Measurements from ENCODE around the gene PSMB3.

Gene PSMB3

DNA sequence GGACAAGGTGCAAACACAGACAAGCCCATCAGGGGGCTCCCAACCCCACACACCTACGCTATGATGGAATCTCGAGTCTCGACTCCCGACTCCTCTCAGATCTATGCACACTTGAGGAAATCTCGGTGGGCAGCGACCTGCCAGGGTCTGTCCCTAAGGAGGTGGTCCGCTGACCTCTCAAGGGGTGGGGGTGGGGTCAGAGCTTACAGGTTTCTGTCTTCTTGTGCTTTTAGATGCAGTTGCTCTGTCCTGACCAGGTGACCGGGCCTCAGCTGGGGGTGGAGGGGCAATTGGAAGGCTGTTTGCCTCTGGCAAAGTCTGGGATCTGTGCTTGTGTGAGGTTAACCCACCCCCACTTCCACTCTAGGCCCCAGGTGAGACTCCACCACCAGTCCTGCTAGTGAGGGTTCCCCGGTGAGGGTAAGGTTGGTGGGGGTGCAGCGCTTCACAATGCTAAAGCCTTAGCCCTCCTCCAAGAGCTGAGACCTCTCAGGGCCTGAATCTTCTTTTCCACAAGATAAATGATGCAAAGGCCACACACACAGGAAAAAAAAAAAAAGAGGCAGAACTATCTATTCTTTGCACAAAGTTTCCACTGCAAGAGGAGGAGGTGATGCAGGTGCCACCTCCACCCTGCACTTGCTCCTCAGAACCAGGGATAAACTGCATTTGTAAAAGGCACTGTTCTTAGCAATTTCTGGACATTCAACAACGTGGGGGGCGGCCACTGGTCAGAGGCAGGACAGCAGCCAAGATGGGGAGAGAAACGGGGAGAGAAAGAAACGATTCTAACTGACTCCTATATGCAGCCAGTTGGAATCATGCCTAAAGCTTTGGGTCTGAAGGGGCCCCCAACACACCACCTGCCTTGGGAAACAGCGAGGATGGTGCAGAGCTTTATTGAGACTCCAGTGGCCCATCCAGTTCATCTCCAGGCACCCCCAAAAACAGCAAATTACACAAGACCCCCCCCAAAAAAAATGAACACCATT is 18.3 kb upstream of the PSMB3 start:
- DNase-seq, result no peak

DNA sequence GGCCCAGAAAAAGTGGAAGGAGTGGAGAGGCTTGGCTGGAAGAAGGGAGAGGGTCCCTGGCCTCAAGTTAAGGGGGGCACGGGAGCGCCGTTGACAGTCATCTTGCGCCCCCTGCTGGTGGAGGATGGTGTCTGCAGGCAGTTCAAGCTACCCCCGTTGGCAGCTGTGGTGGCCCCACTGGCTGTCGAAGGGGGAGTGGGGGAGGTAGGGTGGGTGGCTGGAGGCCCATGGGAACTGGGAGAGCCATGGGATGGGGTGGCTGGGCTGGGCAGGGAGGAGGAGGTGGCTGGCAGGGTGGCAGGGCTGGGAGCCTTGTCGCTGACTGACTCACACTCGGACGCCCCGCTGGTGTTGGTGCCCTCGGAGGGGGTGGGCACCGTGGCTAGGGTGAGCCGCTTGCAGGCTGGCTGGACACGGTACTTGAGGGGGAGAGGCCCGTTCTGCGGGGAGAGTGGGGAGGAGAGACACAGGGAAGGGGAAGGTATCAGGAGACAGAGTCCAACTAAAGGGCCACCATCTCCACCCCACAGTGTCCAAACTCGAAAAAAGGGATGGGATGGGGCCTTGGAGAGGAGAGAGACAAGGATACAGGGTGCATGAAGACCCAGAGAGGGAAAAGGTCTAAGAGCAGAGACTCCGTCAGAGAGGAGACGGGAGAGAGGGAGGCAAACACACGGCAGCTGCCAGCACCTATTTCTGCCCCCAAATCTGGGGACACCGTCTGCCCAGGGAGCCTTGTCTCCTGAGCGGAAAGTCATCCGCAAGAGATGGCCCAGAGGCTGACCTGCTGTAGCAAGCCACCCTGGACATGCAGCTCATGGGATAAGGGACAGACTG is 17.2 kb upstream of the PSMB3 start:
- DNase-seq, result no peak

DNA sequence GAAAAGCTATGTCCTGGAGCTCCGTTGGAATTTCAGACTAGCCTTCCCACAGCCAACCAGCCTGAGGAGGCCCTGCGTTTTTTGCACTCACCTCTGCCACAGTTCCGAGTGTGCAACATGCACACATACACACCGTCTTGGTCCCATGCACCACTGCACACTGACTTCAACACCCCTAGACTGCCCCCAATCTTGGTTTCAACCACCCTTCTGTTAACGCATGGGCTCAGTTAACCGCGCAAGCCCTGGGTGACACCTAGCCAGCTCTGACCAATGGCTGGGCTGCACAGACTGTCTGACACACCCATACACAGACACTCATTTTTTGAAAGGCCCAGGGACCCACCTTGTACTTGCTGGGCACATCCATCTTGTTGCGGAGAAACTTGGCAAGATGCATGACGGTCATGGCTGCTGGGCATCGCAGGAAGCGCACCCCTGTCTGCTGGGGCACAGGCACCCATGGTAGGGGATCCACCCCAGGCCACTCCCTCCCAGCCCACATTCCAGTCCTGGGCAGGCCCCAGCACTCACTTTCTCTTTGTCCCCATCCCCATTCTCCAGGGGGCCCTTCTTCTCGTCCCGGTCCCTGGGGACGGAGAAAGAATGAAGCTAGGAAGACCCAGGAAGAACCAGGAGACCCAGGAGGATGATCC is 14.4 kb upstream of the PSMB3 start:
- DNase-seq, result no peak

DNA sequence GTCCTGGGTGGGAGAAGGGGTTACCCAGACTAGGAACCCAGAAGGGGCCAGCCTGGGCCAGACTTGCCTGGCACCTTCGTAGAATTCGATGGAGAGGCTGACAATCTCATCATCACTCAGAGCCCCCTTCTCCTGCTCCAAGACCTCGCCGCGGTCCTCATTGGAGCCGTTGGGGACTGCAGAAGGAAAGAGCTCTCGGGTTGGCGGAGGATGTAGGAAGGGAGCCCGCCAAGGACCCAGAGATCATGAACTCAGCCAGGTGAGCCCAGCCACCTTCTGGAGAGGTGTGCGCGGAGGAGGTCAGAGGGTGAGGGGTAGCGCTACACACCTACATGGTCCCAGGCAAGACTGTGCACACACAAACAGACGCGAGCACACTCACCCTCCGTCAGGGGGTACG is 13.9 kb upstream of the PSMB3 start:
- no peak for DNase-seq

DNA sequence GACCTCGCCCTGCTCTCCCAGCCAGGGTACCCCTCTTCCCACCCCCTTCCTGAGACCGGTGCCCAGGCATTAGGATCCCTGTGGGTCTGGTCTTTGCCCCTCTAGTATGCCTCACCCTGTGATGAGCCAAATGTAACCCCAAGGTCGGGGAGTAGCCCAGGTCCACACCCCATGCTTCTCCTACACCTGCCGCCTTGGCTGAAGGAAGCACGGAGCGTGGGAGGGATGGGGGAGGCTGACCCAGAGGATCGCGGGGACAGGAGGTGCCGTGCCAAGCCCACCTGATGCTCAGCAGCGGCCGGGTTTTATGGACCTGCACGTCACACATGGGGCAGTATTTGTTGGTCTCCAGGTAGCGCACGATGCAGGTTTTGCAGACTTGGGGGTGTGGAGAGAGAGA is 13.2 kb upstream of the PSMB3 start:
- no peak for DNase-seq

DNA sequence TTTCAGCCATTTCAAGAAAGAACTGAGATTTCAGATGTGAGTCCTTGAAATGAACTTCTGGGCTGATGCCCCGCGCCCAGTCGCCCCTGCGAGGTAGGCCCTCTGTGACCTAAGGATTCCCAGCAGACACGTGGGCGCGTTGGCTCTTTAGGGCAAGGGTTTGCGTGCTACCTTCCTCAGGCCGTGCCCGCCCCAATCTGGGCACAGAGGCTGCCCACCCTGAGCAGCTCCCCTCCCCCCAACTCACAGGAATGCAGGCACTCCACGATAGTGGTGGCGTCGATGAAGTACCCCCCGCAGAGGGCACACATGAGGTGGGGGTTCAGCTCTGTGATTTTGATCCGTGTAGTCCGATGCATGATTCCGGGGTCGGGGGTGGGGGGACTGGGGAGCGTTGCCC is 12.5 kb upstream of the PSMB3 start:
- no peak for DNase-seq

DNA sequence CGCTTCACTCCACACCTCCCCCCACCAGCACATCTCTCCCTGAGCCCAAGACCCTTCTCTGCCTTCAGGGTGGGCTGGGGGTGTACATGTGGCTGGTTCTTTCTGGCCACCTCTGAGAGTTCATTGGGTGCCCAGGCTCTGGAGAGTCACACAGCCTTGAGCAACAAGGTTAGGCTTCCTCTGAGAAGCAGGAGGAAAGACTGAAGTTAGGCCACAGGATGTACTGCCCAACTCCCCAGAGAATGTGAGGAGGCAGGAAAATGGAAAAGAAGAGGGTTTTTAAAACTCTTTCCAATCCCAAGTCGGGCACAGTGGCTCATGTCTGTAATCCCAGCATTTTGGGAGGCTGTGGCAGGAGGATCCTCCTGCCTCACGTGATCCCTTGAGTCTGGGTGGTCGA is 11.7 kb upstream of the PSMB3 start:
- DNase-seq, result no peak

DNA sequence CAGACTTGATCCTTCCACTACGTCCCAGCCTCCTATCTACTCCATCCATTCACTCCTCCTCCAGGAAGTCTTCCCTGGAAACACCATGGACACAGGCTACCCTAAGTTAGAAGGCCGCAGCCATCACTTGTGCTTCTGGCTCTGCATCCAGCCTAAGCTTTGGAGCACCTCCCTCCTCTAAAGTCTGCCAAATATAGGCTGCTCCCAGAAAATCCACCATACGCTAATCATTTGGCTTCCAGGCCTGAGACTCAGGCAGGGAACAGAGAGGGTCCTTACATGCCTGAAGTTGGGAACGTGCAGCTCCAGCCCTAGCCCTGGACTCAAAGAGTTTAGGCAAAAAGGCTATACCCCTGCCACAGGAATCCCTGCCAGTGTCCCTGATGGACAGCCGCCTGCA is 11.1 kb upstream of the PSMB3 start:
- no peak for DNase-seq

DNA sequence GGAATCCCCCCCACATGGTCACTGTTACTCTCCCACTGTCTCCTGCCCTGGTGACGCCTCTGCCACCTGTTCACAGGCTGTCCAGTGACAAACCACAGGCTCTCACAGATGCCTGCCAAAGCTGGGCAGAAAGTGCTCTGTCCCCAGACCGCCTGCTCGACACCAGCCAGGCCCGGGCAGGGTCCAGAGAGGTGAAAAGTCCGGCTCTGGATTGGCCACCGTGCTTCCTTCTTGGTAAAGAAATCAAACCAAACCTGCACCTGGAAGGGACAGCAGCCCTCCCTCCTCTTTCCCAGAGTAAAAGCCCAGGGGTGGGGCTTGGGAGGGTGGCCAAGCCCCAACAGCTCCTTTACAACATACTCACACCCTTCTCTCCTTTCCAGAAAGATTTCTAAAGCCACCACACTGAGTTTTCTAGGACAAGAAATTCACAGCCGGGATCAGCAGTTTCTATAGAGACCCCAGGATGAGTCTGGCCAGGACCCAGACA is 10.6 kb upstream of the PSMB3 start:
- no peak for DNase-seq

DNA sequence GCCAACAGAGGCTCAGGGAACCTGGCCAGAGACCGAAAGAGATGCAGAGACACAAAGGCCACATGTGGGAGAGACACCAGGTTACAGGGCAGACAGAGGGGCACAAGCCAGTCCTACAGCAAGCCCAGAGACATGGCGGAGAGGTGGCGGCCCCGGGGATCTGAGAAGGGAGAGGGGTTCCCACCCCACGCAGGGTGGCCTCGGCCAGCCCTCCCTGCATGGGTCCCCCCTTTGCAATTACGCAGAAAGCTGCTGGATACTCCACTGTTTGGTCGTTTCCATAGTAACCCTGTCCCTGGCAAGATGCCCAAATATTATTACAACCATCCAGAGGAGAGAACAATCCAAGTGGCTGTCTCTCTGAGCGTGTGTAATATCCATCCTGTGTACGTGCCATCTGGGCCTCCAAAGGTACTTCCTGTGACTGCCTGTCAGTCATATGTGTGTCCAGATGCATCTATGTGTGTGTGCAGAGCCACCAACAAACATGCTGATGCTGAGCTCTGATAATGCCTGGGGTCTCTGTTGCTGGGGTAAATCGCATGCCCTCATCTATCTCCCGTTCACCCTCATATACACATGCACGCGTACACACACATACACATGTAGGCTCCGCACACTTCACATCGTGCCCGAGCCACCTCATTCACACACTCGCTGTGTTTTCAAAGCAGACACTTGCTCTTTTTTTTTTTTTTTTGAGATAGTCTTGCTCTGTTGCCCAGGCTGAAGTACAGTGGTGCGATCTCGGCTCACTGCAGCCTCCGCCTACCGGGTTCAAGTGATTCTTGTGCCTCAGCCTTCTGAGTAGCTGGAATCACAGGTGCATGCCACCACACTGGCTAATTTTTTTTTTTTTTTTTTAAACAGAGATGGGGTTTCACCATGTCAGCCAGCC is 9.9 kb upstream of the PSMB3 start:
- peak; percentile 17 for DNase-seq

DNA sequence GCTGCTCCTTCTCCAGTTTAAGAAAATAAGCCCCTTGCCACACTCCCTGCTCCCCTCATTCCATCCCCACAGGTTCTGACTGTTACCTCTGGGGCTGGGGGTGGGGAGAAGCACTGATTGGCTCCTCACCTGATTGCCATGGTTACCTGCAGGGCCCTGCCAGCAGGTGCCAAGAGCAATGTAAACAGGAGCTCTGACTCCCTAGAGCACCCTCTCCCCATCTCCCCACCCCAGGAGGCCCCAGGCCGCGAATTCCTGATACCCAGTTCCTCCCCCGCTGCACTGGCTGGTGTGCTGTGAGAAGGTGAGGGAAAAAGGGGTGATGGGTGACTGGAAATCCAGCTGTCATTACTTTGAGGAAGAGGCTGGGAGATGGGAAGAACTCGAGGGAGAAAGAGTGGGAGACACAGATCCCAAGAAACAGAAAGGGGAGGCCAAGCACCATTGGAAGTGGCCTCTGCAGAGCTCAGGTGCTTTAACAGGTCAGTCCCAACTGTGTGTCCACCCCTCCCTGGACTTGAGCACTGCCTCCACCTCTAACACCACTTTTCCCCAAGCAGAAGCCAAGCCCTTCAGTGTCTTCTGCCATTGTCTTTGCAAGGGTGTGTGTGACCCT is 8.9 kb upstream of the PSMB3 start:
- no peak for DNase-seq

DNA sequence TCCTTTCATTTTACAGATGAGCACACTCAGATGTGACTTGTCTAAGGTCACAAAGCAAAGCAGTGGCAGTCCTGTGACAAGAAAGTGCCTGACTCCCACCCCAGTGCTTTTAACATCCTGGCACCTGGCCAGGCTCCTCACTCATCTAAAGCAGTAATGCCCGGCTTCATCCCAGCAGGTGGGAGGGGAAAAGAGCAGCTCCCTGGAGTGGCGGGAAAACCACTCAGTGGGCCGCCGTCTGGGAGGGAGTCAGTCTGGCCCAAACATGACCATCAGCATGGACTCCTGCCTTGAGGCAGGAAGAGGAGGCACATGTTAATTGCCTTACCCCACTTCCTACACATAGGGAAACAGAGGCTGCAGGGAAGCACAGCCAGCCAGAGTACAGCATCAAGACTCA is 7.0 kb upstream of the PSMB3 start:
- DNase-seq, result no peak

DNA sequence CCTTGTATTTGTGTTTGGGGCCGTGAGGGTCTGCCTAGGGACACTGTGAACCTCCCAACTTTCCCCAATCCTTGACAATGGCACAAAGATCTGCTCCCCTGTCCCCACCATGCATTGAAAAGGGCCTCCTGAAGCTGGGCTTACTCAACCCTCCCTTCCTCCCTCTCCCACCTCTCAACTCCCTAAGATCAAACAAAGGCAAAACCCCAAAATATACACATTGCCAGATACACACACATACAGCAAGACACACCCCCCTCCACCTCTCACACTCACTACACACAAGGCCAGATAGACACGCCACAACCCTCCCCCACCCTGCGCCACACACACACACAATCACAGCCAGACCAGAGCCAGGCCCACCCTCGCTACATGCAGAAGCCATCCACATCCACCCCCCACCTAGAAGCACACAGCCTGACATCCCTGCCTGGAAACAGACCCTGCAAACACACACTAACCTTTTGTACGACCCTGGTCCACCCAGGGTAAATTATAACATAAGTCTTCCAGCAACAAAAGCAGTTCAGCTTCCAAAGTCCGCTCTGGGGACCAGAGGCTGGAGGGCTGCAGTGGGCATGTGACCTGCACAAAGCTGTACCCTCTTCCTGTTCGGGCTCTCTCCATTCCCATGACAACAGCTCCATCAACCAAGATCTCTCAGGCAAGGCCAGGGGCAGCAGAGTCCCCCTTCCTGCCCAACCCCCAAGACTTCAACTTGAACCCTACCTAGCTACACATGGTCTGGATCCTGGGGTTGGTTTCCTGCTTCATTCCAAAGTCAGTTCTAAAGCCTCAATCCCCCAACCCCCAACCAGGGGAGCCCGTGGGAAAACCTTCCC is 6.3 kb upstream of the PSMB3 start:
- no peak for DNase-seq

DNA sequence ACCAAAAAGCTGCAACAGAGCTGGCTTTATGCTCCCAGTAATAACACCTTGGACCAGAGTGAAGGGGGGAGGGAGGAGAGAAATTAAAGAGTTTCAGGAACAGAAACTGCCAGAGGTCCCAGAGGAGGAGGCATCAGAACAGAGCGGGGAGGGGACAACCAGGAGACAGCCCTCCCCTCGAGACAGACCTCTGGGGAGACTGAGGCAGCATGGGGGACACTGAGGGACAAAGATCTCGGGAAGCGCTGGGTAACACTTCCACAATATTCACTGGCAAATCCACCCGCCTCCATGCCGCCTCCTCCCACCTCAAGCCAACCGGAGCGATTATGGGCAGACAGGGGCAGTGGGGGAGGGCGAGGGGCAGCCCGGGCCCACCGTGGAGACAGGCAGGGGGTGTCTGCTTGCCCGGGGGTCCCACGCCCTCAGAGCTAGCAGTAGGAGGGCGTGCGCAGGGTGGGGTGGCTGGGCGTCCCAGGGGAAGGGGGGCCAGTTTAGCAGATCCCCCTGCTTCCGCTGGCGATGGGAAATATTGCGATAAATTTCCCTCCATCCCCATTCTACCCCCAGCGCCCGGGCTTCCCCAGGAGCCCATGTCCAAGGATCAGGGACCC is 5.6 kb upstream of the PSMB3 start:
- peak; percentile 36 for DNase-seq

DNA sequence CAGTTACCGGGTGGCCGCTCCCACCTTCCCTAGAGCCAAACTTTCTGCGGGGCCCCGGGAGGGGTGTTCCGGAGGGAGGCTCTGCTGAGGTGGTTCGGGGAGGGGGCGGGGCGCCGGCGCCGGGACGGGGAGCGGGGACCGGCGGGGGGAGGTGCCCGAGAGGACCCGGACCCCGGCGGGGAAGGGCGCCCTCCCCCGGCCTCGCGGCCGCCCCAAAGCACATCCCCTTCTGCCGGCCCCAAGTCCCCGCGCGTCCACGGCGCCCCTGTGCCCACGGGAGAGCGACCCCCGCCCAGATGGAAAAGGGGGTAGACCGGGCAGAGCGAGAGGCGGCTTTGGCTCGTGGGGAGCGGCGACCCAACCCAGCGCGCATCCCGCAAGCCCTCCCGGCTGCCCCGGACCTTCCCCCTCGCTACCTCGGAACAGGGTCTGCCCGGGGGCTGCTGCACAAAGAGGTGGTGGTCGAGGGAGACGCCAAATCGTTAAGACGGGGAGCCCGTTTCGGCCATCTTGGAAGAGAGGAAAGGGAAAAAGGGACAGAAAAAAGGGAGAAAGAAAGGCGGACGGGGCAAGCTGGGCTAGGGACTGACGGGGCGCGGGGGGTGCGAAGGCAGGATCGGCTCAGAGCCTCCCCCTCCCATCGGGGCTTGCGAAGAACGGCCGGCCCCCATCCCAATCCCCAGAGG is 4.9 kb upstream of the PSMB3 start:
- DNase-seq, result no peak

DNA sequence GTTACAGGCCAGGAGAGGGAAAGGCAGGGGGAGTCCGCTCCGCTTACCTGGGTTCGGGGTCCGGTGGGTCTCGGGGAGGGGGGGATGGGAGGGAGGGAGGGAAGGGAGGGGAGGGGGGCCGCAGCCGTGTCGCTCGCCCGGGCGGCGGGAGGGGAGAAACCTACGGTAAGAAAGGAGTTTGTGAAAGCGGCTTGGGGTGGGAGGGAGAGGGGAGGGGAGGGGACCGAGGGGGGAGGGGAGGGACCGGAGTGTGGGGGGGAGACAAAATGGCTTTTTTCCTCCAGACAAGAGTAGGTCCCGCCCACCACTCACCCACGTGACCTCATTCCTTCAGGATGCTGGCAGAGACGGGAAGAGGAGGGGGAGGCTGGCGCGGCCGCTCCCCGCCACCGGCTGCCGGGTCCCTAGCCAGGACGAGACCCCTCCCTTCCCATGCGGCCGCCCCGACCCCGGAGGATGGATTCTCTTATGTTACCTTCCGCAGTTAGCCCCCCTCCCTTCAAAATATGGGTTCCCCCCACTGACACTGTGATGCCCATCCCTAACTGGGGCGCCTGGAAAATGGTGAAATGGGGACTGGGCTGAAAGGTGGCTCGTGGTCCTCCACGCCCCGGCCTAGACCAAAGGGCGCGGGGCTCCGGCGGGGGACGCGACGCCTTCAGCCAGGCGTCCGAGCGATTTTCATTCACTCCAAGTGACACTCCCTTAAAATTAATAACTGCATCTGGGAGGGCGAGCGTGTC is 4.2 kb upstream of the PSMB3 start, which contains the start of gene PCGF2:
Gene PCGF2, minus strand, starts transcription at position 188 of the 743 bp plus-strand sequence. CDS start 7,934 bp downstream, outside the sequence.
- no peak for DNase-seq

DNA sequence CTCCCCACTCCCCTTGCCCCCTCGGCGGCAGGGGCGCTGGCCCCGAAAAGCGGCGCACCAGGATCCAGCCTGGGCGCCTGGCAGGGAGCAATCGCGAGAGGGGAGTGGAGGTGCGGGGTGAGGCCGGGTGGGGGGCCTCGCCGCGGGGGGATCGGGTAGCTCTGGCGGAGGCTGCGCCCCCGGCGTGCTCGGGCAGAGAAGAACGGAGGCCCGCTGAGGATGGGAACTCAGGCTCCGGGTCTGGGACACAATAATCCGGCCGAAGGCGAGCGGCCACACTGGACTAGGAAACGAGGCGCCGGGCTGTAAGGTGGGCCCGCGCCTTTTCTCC is 3.7 kb upstream of the PSMB3 start:
- DNase-seq, result no peak

DNA sequence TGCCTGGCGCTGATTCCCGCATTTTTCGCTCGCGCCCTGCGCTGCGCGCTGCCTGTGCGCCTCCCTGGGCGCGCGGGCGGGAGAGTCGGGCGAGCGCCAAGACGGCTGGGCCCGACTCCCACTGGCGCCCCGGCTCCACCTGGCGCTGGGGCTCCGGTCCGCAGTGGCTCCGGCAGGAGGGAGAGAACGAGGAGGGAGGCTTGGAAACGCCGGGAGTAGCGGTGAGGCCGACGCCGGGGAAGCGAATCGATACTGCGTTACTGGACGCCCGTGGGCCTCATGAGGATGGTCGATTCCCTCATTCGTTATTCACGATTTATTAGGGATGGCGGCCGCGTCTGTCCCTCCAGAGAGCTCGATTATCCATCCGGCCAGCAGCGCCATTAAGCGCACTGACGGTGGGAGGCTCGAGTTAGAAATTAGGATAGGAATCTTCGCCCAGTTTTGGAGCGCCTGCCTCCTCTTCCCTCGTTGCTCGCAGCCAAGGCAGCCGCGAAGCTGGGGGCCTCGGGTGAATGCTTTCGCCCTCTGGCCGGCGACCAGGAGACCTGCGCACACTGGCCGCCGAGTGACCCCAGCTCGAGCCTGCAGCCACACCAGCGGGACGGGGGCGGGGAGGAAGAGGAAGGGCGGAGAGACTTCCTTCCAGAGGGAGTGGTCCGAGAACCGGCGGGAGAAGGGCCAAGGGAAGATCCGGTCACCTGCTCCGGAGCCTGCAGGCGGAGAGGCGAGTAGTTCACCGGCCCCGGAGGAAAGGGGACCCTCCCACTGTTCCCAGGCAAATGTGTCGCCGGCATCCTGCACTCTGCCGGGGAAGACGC is 3.1 kb upstream of the PSMB3 start:
- DNase-seq, result no peak
